NCI-H526 treated with DMSO at 0.1 percent for 48 hours (cell line): ENCODE results near the gene SNAPC2.
"Not testable (repeated sequence)": the region's sequence is repeated elsewhere in the genome, so short reads cannot be mapped to it uniquely, and the experiment has no call there.

ENCODE experiments used
- DNase-seq: peaks from one replicate; lab custom pipeline; 2025; lab: John Stamatoyannopoulos, UW

SNAPC2 gene

GRCh38 chr19:7921302-7921966 lies 1.3 kb downstream of the SNAPC2 start:
- no peak for DNase-seq

- no peak for DNase-seq
Observed at GRCh38 chr19:7921967-7922835, 2.1 kb downstream of the SNAPC2 start.

- no peak for DNase-seq
Observed at GRCh38 chr19:7922836-7923195, 2.7 kb downstream of the SNAPC2 start.

- DNase-seq: no peak
Observed at GRCh38 chr19:7923295-7924191, 3.4 kb downstream of the SNAPC2 start.

DNA sequence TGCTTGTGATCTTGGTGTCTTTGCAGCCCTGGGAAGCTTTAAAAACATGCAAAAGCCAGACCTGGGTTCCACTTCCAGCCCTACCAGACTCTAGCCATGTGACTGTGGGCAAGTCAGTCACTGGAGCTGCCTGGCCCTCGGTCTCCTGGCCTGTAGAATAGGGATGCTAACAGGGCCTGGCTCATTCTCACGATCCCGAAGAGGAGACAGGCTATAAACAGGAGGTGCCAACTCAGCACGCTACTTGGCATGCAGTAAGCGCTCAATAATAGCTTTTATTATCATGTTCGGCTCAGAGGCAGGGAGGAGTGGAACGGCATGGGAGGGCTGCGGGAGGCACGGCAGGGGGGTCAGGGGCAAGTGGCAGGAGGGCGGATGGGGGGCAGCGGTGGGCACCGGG lies 4.1 kb downstream of the SNAPC2 start:
- DNase-seq: no peak

- no peak for DNase-seq
Observed at GRCh38 chr19:7924651-7925170, 4.6 kb downstream of the SNAPC2 start.

DNA sequence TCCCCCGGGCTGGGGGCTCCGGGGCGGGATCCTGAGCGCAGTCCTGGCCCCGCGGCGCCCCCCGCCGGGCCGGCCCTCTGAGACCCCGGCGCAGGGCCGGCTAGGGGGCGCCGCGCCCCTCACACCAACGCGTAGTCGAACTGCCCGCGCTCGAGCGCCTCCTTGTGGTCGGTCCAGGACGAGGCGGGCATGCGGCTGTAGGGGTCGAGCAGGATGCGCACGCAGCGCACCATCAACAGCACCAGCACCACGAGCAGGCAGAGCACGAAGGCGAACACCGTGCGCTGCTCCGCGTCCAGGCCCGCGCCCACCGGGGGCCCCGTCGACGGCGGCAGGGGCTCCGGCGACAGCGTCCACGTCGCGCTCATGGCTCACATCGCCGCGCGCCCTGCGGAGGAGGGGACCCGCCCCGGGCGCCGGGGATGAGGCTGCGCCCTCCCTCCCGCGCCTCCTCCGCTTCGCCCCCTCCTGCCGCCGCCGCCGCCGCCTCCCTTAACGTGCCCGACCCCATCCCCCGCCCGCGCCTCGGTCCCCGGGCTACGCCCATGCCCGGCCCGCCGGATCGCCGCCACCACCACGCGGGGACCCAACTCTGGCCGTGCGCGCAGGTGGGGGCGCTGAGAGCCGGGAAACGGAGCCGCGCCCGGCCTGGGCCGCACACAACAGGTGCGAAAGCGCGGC lies 5.2 kb downstream of the SNAPC2 start:
- DNase-seq: peak; percentile 13

DNA sequence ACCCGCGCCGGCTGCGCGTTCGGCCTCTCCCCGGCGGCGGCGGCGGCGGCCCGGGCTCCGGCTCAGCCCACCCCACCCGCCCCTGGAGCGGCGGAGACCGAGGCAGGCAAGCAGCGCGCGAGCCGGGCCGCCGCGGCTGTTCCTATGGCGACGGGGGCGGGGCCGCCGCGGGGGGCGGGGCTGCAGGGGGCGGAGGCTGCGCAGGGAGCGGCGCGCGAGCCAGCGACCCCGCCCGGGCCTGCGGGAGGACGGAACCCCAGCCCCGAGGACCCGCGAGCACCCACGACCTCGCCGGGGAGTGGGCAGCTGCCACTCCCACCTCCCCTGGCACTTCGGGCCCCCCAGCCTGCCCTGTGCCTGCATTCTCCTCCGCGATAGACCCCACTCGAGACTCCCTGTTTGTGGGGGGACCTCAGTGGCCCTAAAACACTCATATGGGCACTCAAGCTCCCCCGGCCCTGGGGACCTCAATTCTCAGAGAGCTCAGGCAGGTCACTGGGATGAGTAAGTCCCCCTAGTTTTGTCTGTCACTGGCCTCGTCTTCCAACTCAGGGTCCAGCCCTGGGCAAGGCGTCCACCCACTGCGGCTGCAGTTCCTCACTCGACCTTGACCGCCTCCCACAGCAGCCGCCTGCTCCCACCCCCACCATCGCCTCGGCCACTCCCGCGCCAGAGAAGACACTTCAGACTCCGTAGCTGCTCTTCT lies 6.0 kb downstream of the SNAPC2 start, which contains the start of gene CTXN1:
Gene CTXN1 (minus strand): TSS at position 115 of the 706 bp plus-strand sequence. CDS start 597 bp downstream, outside the sequence.
- DNase-seq: no peak

DNA sequence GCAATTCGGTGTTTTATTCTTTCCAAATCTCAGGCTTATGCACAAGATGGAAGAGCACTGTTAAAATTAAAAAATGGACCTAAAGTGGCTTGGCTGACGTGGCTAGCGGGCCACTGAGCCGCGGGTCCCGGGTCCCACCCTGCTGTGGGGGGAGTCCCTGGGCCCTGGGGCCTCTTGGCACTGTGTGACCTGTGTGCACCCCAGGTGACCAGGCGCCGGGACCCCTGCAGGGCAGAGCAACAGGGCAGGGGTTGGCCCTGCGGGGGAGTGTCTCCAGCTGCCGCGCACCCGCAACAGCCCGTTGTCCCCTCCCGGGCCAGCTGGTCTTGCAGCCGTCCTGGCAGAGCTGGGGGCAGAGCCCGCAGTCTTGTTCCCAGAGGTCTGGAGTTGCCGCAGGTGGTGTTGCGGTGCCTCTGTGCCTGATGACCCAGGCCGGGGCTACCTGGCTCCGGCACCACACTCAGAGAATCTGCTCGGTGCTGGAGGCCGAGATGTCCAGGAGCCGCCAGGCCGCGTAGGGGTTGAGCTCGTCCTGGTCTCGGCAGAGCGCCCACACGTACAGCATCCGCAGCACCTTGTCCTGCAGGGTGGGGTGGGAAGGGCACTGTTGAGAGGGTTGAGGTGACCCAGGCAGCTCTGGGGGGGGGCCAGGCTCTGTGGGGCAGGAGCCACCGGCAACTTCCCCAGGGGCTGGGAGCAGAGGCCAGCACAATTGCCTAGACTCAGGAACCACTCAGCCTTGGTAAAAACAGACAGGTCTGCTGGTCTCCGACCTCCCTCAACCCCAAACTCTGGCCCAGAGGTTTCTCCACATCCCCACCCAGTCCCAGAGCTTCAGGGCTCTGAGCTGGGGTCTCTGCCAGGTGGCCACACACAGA lies 6.8 kb downstream of the SNAPC2 start:
- no peak for DNase-seq

- DNase-seq: no peak
Observed at GRCh38 chr19:7927605-7928333, 7.6 kb downstream of the SNAPC2 start.

- no peak for DNase-seq
Observed at GRCh38 chr19:7928334-7928706, 8.2 kb downstream of the SNAPC2 start.

GRCh38 chr19:7928741-7929701 lies 8.9 kb downstream of the SNAPC2 start:
- DNase-seq: no peak

DNA sequence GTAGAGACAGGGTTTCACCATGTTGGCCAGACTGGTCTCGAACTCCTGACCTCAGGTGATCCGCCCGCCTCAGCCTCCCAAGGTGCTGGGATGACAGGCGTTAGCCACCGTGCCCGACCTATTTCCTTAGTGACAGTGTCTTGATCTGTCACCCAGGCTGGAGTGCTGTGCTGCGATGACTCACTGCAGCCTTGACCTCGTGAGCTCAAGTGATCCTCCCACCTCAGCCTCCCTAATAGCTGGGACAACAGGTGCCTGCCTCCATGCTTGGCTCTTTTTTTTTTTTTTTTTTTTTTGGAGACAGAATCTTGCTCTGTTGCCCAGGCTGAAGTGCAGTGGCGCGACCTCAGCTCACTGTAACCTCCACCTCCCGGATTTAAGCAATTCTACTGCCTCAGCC lies 9.9 kb downstream of the SNAPC2 start:
- DNase-seq: not testable (repeated sequence)

DNA sequence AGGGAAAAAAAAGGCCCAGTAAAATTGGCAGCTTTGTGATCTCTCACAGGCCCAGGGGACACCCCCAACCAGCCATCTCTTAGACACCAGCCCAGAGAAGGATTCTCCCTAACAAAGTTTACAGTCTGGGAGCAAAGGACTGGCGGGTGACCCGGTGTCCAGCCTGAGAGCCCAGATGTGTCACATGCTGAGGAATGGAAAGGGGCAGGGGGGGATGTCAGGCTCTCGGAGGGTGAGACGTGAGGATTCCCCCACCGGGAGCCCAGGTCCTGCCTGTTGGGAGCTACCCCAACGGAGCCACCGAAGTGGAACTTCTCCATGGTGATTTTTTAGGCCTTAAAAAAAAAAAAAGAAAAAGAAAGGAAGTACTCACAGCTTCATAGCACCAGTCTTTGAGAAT lies 10.6 kb downstream of the SNAPC2 start:
- DNase-seq: no peak

DNA sequence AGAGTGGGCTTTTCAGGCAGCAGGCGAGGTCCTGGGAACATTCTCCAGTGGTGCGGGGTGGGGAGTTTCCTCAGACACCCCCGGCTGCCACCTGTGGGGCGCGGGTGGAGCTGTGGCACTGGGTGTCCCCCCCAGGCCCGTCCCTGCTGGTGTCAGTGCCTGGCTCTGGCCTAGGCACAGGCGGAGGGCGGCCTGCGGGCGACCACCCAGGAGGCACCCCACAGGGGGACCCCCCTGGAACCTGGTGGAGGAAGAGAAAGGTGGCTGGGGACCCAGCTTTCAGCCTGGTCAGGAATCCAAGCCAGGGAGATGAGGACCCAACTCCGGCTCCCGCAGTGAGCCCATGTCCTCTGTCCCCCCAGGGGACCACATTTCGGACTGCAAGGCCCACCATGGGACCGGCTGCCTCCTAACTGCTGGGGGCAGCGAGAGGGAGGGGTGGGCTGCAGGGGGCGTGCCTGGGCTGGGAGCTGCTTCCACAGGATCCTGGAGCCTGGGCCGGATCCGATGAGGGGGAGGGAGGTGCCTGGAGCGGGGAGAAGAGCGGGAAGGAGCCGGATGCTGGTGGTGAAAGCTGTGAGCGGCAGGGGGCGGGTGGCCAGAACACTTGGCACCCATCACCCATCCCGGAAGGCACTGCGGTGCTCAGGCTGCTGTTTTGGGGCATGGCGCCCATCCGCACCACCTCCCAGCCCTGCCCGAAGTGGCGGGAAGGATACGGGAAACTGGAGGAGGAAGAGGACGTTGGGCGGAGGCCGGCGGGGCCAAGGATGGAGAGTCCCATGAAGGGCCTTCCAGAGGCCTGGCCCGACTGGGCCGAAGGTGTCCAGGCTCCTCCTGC lies 11.3 kb downstream of the SNAPC2 start:
- DNase-seq: no peak

GRCh38 chr19:7932276-7932929 lies 12.3 kb downstream of the SNAPC2 start:
- no peak for DNase-seq

DNA sequence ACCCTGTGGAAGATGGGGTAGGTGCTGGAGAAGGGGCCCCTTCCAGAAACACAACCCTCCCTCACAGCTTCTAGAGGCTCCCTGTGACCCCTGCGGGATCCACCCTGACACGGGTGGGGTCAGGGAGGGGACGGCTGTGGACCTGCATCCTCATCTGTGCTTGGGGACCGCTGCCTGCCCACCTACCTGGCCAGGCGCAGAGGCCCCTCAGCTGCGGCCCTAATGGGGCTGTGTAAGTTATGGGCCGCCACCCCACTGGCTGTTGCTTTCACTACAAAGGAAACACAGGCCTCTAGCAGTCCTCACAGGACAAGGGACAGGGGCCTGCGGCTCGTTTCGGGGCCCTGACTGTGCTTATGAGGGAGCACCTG lies 12.8 kb downstream of the SNAPC2 start:
- DNase-seq: no peak
